NCI-H1436 treated with DMSO at 0.1 percent for 48 hours (cell line): ENCODE measurements around the gene ISOC2.

Source experiments
- DNase-seq: peaks from one replicate; lab custom pipeline; 2025; lab: John Stamatoyannopoulos, UW

The ISOC2 gene

GRCh38 chr19:55406826-55407549 lies 54.5 kb downstream of the ISOC2 start:
- DNase-seq: no peak

- DNase-seq: no peak
These were observed 55.2 kb downstream of the ISOC2 start for GRCh38 chr19:55406091-55406825.

- DNase-seq: no peak
These were observed 55.8 kb downstream of the ISOC2 start for GRCh38 chr19:55405638-55406037.
